Neural cell (in vitro differentiated cells): ENCODE data around the gene TBATA. TPM values are rescaled to one million over a fixed set of nuclear protein-coding genes. Genes with fewer than 3 reads are reported as not detected.

ENCODE experiments used
- H2AFZ ChIP-seq: fragments of 200-600, 300-800 bp; sonication (generic), shearing (Covaris generic); 2 replicates; pipeline ENCODE4 v1.6.0; 2014; ENCODE audit warnings: low read depth, mild to moderate bottlenecking, antibody characterized with exemption, low read length, moderate library complexity
- H3F3A ChIP-seq: fragments of 200-600 bp; shearing (Covaris generic); 2 replicates; pipeline ENCODE4 v1.6.1; 2016; ENCODE audit warnings: mild to moderate bottlenecking, moderate library complexity, mixed read lengths, antibody characterized with exemption, low read length; ENCODE audit not compliant: insufficient read depth, poor library complexity, severe bottlenecking
- H3K27ac ChIP-seq: fragments of 200-600, 300-800 bp; sonication (generic), shearing (Covaris generic); 2 replicates; pipeline ENCODE4 v1.5.1; 2014; ENCODE audit warnings: mild to moderate bottlenecking, low read length, moderate library complexity
- H3K27me3 ChIP-seq: fragments of 300-800, 200-600 bp; sonication (generic), shearing (Covaris generic); 2 replicates; pipeline ENCODE4 v1.6.0; 2014; ENCODE audit warnings: mild to moderate bottlenecking, low read depth, low read length, moderate library complexity; ENCODE audit not compliant: insufficient read depth
- H3K36me3 ChIP-seq: fragments of 300-800, 200-600 bp; sonication (generic), shearing (Covaris generic); 2 replicates; pipeline ENCODE4 v1.5.1; 2014; ENCODE audit warnings: mild to moderate bottlenecking, antibody characterized with exemption, low read length, moderate library complexity; ENCODE audit not compliant: insufficient read depth
- H3K4me2 ChIP-seq: fragments of 300-800, 200-600 bp; sonication (generic), shearing (Covaris generic); 2 replicates; pipeline ENCODE4 v1.6.0; 2014; ENCODE audit warnings: mild to moderate bottlenecking, low read length
- H3K4me3 ChIP-seq: fragments of 300-800, 200-600 bp; sonication (generic), shearing (Covaris generic); 2 replicates; pipeline ENCODE4 v1.5.1; 2014; ENCODE audit warnings: mild to moderate bottlenecking, low read length, moderate library complexity
- H3K79me2 ChIP-seq: fragments of 200-600 bp; shearing (Covaris generic); replicated peaks from 2 replicates; pipeline ENCODE4 v1.6.0; 2014; ENCODE audit warnings: mild to moderate bottlenecking, low read length, moderate library complexity; ENCODE audit not compliant: insufficient read depth
- H3K9ac ChIP-seq: fragments of 300-800, 200-600 bp; sonication (generic), shearing (Covaris generic); 2 replicates; pipeline ENCODE4 v1.6.1; 2016; ENCODE audit warnings: mild to moderate bottlenecking, low read length, mixed read lengths
- H3K9me2 ChIP-seq: fragments of 200-600 bp; shearing (Covaris generic); 2 replicates; pipeline ENCODE4 v1.6.1; 2016; ENCODE audit warnings: mild to moderate bottlenecking, low read length, mixed read lengths; ENCODE audit not compliant: insufficient read depth
- H3K9me3 ChIP-seq: fragments of 200-600, 300-800 bp; sonication (generic), shearing (Covaris generic); 2 replicates; pipeline ENCODE4 v1.6.1; 2016; ENCODE audit warnings: mild to moderate bottlenecking, mixed run types, low read length, moderate library complexity, mixed read lengths
- H4K20me1 ChIP-seq: fragments of 200-600 bp; shearing (Covaris generic); 2 replicates; pipeline ENCODE4 v1.6.1; 2016; ENCODE audit warnings: mild to moderate bottlenecking, mixed run types; ENCODE audit not compliant: insufficient read depth
- EP300 ChIP-seq: fragments of 450-650 bp; conservative IDR thresholded peaks from 2 replicates; pipeline ENCODE4 v1.6.1; 2014; ENCODE audit warnings: antibody characterized with exemption, mild to moderate bottlenecking, moderate library complexity; ENCODE audit not compliant: poor library complexity, severe bottlenecking
- EZH2 ChIP-seq: fragments of 200-600, 300-800 bp; shearing (Covaris generic), sonication (generic); IDR thresholded peaks from 2 replicates; pipeline ENCODE4 v1.6.1; 2014; ENCODE audit warnings: antibody characterized with exemption, low read length, borderline replicate concordance, mild to moderate bottlenecking; ENCODE audit not compliant: insufficient read depth, poor library complexity, severe bottlenecking
- MXI1 ChIP-seq: fragments of 450-650 bp; conservative IDR thresholded peaks from 2 replicates; pipeline ENCODE4 v1.6.1; 2014; ENCODE audit warnings: antibody characterized with exemption, mild to moderate bottlenecking; ENCODE audit not compliant: poor library complexity, severe bottlenecking
- POLR2AphosphoS5 ChIP-seq: IDR thresholded peaks from 2 replicates; pipeline ENCODE4 v1.6.1; 2012
- RAD21 ChIP-seq: fragments of 450-650 bp; conservative IDR thresholded peaks from 2 replicates; pipeline ENCODE4 v1.6.1; 2014; ENCODE audit warnings: antibody characterized with exemption, mild to moderate bottlenecking, moderate library complexity
- SMC3 ChIP-seq: fragments of 450-650 bp; conservative IDR thresholded peaks from 2 replicates; pipeline ENCODE4 v1.6.1; 2014; ENCODE audit warnings: antibody characterized with exemption, mild to moderate bottlenecking, moderate library complexity; ENCODE audit not compliant: poor library complexity
- TAF1 ChIP-seq: IDR thresholded peaks from 2 replicates; pipeline ENCODE4 v1.6.1; 2012; ENCODE audit warnings: low read depth
- polyA plus RNA-seq: library from polyadenylated mRNA; depleted of rRNA; stranded (reverse); fragments of >200 nt; gene quantifications from 2 replicates; pipeline ENCODE4 v1.2.3, GENCODE V29; 2014
- TF ChIP-seq, protein P1 (sequence below): fragments of 450-650 bp; IDR thresholded peaks from 2 replicates; pipeline ENCODE4 v1.5.1; 2014; ENCODE audit warnings: antibody characterized with exemption, mild to moderate bottlenecking, moderate library complexity; ENCODE audit not compliant: poor library complexity, severe bottlenecking
- TF ChIP-seq, protein P2 (sequence below): IDR thresholded peaks from 2 replicates; pipeline ENCODE4 v1.6.1; 2012; ENCODE audit warnings: borderline replicate concordance

TBATA gene
- polyA plus RNA-seq, 1 donor from 2014 or later, result not detected

DNA sequence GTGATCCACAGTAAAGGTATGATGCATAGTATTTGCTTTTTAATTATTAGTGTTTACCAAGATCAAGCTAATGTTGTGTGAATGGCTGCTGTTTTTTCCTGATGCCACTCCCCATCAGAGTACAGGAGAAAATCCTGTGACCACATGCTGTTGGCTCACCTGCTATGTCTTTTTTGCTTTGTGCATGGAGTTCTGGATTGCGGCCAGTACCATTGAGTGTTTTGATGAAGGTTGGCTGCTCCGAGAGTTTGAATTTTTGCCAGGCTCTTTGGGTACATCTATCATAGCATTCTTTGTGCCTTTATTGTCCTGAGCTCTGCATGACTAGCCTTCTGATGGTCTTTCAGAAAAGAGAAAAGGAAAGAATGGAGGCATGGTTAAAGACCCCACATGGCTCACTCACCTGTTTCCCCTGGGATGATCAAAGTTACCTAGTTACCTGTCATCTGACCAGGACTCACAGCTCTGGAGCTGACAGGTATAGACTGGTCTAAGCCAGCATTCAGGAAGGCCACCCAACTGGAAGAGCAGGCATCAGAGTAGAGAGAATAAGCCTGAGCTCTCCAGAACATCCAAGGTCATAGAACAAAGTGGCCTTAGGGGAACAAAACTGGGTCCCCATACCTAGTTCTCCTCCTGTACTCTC lies 18.7 kb upstream of the TBATA start:
- Histone ChIP-seq H4K20me1 (no peaks in the 10 kb centered on the region), H3K79me2 (no peaks in the 10 kb centered on the region), H3K9me2 (no peaks in the 10 kb centered on the region), H3K27ac (no peak overlapping the region), H3F3A (no peaks in the 10 kb centered on the region), H2AFZ (no peak overlapping the region), H3K27me3 (no peaks in the 10 kb centered on the region), H3K4me3 (no peak overlapping the region), H3K9ac (no peak overlapping the region), H3K4me2 (no peak overlapping the region), H3K36me3 (no peaks in the 10 kb centered on the region), H3K9me3 (no peaks in the 10 kb centered on the region)
- no peak for TF ChIP-seq MXI1

DNA sequence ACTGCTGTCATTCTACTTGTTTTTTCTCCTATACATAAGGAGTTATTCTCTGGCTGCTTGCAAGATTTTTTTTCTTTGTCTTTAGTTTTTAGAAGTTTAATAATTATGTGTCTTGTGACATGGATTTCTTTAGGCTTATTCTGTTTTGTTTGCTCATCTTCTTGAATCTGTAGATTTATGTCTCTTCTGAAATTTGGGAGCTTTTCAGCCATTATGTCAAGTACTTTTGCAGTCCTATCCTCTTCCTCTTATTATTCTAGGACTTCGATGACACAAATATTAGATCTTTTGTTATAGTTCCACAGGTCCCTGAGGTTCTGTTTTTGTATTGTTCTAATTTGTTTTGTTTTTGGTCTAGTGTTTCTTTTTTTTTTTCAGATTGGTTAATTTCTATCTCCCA lies 16.7 kb upstream of the TBATA start:
- Histone ChIP-seq H3K9ac (no peak overlapping the region), H3K9me3 (no peaks in the 10 kb centered on the region), H3K79me2 (no peaks in the 10 kb centered on the region), H3K4me3 (no peak overlapping the region), H2AFZ (no peak overlapping the region), H3K9me2 (no peaks in the 10 kb centered on the region), H3K4me2 (no peak overlapping the region), H4K20me1 (no peaks in the 10 kb centered on the region), H3K27ac (no peak overlapping the region), H3F3A (no peaks in the 10 kb centered on the region), H3K36me3 (no peaks in the 10 kb centered on the region), H3K27me3 (no peaks in the 10 kb centered on the region)
- TF ChIP-seq RAD21 (no peak), MXI1 (no peak), POLR2AphosphoS5 (no peak), EZH2 (no peak)
- TF ChIP-seq, protein P1, sequence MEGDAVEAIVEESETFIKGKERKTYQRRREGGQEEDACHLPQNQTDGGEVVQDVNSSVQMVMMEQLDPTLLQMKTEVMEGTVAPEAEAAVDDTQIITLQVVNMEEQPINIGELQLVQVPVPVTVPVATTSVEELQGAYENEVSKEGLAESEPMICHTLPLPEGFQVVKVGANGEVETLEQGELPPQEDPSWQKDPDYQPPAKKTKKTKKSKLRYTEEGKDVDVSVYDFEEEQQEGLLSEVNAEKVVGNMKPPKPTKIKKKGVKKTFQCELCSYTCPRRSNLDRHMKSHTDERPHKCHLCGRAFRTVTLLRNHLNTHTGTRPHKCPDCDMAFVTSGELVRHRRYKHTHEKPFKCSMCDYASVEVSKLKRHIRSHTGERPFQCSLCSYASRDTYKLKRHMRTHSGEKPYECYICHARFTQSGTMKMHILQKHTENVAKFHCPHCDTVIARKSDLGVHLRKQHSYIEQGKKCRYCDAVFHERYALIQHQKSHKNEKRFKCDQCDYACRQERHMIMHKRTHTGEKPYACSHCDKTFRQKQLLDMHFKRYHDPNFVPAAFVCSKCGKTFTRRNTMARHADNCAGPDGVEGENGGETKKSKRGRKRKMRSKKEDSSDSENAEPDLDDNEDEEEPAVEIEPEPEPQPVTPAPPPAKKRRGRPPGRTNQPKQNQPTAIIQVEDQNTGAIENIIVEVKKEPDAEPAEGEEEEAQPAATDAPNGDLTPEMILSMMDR, result no peak

DNA sequence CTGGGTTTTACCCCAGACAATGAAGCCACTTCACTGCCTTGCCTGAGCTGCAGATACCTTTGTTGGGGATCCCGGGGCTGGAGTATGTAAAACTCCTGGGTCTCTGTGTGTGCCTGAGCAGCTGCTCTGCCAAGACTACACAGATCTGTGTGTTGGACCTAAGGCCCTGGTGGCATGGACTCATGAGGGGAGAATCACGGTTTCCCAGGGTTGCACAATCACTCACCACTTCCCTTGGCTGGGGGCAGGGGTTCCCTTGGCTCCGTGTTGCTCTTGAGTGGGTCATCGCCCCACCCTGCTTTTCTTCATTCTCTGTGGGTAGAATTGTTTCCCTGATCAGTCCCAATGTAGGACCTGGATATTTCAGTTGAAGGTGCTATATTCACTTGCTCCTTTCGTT lies 13.9 kb upstream of the TBATA start:
- H3K79me2 ChIP-seq, result no peaks in the 10 kb centered on the region
- no peaks in the 10 kb centered on the region for H3K36me3 ChIP-seq
- H3K27me3 ChIP-seq, result no peaks in the 10 kb centered on the region
- TF ChIP-seq EP300 (no peak), TAF1 (no peak), SMC3 (no peak), EZH2 (no peak), POLR2AphosphoS5 (no peak), RAD21 (no peak), MXI1 (no peak)
- TF ChIP-seq, protein P1, result no peak
- TF ChIP-seq, protein P2, sequence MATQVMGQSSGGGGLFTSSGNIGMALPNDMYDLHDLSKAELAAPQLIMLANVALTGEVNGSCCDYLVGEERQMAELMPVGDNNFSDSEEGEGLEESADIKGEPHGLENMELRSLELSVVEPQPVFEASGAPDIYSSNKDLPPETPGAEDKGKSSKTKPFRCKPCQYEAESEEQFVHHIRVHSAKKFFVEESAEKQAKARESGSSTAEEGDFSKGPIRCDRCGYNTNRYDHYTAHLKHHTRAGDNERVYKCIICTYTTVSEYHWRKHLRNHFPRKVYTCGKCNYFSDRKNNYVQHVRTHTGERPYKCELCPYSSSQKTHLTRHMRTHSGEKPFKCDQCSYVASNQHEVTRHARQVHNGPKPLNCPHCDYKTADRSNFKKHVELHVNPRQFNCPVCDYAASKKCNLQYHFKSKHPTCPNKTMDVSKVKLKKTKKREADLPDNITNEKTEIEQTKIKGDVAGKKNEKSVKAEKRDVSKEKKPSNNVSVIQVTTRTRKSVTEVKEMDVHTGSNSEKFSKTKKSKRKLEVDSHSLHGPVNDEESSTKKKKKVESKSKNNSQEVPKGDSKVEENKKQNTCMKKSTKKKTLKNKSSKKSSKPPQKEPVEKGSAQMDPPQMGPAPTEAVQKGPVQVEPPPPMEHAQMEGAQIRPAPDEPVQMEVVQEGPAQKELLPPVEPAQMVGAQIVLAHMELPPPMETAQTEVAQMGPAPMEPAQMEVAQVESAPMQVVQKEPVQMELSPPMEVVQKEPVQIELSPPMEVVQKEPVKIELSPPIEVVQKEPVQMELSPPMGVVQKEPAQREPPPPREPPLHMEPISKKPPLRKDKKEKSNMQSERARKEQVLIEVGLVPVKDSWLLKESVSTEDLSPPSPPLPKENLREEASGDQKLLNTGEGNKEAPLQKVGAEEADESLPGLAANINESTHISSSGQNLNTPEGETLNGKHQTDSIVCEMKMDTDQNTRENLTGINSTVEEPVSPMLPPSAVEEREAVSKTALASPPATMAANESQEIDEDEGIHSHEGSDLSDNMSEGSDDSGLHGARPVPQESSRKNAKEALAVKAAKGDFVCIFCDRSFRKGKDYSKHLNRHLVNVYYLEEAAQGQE, result no peak
- H3K9me3 ChIP-seq, result no peaks in the 10 kb centered on the region
- no peak overlapping the region for H3K4me2 ChIP-seq
- H2AFZ ChIP-seq, result no peak overlapping the region
- H4K20me1 ChIP-seq, result no peaks in the 10 kb centered on the region
- no peaks in the 10 kb centered on the region for H3K9me2 ChIP-seq
- no peak overlapping the region for H3K9ac ChIP-seq
- no peaks in the 10 kb centered on the region for H3F3A ChIP-seq
- no peak overlapping the region for H3K4me3 ChIP-seq
- H3K27ac ChIP-seq, result no peak overlapping the region
